Measurements from ENCODE around the gene ADGRV1.

GRCh38 chr5:90654215-90654614 lies 95.6 kb downstream of the ADGRV1 start:
- TF ChIP-seq REST (IDR thresholded peaks at IDR 0.05; ENCODE audit: borderline replicate concordance) (no peak), CTCF (IDR thresholded peaks at IDR 0.05; ENCODE audit: poor library complexity, severe bottlenecking) (no peak), EZH2 (IDR thresholded peaks at IDR 0.05; ENCODE audit: borderline replicate concordance, insufficient read depth, low read length, poor library complexity, severe bottlenecking) (no peak), MXI1 (conservative IDR thresholded peaks at IDR 0.05; ENCODE audit: poor library complexity, severe bottlenecking) (no peak), POLR2AphosphoS5 (IDR thresholded peaks at IDR 0.05) (no peak), RAD21 (conservative IDR thresholded peaks at IDR 0.05) (no peak), TAF1 (IDR thresholded peaks at IDR 0.05; ENCODE audit: low read depth) (no peak)

Measured in neural cell (in vitro differentiated cells).